C4-2B (cell line): ENCODE results near the gene MDH1B.

ENCODE experiments used
- CTCF ChIP-seq: fragments of 450-650 bp; conservative IDR thresholded peaks from 2 replicates; pipeline ENCODE4 v1.5.1; 2017; ENCODE audit warnings: mild to moderate bottlenecking
- ZFX ChIP-seq: fragments of 450-650 bp; IDR thresholded peaks from 2 replicates; pipeline ENCODE4 v1.6.1; 2017

- TF ChIP-seq CTCF (no peak), ZFX (no peak)
These were observed 19.6 kb upstream of the MDH1B start for GRCh38 chr2:206784559-206785353.
